Vagina (tissue), 2 donors: ENCODE results near the gene RNU1-3. TPM values are rescaled to one million over a fixed set of nuclear protein-coding genes. Genes with fewer than 3 reads are reported as not detected.

Experiments
- DNase-seq, 2 donors: peaks; one replicate each; pipeline ENCODE4 v3.0.0-alpha.2; 2017; ENCODE audit errors: extremely low spot score in 2 of 2
- H3K27ac ChIP-seq: fragments of 200-600 bp; sonication (generic); one replicate; pipeline ENCODE4 v1.5.1; 2019
- H3K27me3 ChIP-seq: fragments of 200-600 bp; sonication (generic); one replicate; pipeline ENCODE4 v1.5.1; 2019
- H3K36me3 ChIP-seq, 2 donors: fragments of 200-600 bp; sonication (generic); one replicate each; pipeline ENCODE4 v1.5.1; 2017 to 2019
- H3K4me1 ChIP-seq: fragments of 200-600 bp; sonication (generic); one replicate; pipeline ENCODE4 v1.5.1; 2019
- H3K4me3 ChIP-seq, 2 donors: fragments of 200-600 bp; sonication (generic); 1 replicate in 1 of 2; 2 replicates in 1 of 2; pipeline ENCODE4 v1.5.1; 2016 to 2019
- H3K9me3 ChIP-seq: fragments of 200-600 bp; sonication (generic); one replicate; pipeline ENCODE4 v1.5.1; 2019
- CTCF ChIP-seq, 3 experiments: fragments of 450-650 bp in 2 of 3; fragments of 200-600 bp in 1 of 3; sonication (generic) in 1 of 3; IDR thresholded peaks; one replicate each; pipeline ENCODE4 v1.5.1; 2017 to 2019; ENCODE audit warnings: antibody characterized with exemption in 3 of 3, mild to moderate bottlenecking in 2 of 3, moderate library complexity in 2 of 3
- POLR2A ChIP-seq, 2 donors: fragments of 450-650 bp; IDR thresholded peaks; one replicate each; pipeline ENCODE4 v1.6.1; 2017; ENCODE audit warnings: antibody characterized with exemption in 2 of 2, mild to moderate bottlenecking in 2 of 2, moderate library complexity in 2 of 2
- POLR2AphosphoS5 ChIP-seq, 2 donors: sonication (generic); formaldehyde crosslinking; IDR thresholded peaks; one replicate each; pipeline ENCODE4 v1.9.0; 2017; ENCODE audit warnings: antibody characterized with exemption in 2 of 2, mild to moderate bottlenecking in 2 of 2, low read depth in 1 of 2; ENCODE audit not compliant: insufficient read depth in 1 of 2
- intact Hi-C: fragments of 100-400 bp; cut with DNase I; formaldehyde crosslinking; loops from one replicate; pipeline ENCODE4 v1.15.1; 2023
- small RNA-seq: library from RNA; depleted of rRNA; stranded (forward); fragments of <200 nt; gene quantifications from one replicate; pipeline ENCODE3, GENCODE V24; 2016
- total RNA-seq: library from RNA; depleted of rRNA; stranded (reverse); fragments of >200 nt; gene quantifications from one replicate; pipeline ENCODE4 v1.2.3, GENCODE V29; 2016

RNU1-3 gene
- total RNA-seq, 1 donor from 2014 or later, result 19,908 TPM

GRCh38 chr1:16617114-16617631, 49.6 kb downstream of the RNU1-3 start:
- Histone ChIP-seq H3K36me3 (peaks cover 0 to 11% of the 10 kb centered on the region in 2 donors), H3K9me3 (no peaks in the 10 kb centered on the region), H3K4me3 (no peak overlapping the region), H3K27me3 (no peaks in the 10 kb centered on the region), H3K27ac (no peak overlapping the region), H3K4me1 (peaks cover 26% of the 10 kb centered on the region)
- no peak for TF ChIP-seq POLR2AphosphoS5 (IDR thresholded peaks at IDR 0.05; ENCODE audit: insufficient read depth in 1 of 2, low read depth in 1 of 2)
- no peak for TF ChIP-seq POLR2A (IDR thresholded peaks at IDR 0.05)
- no peak for TF ChIP-seq CTCF (IDR thresholded peaks at IDR 0.05)
- intact Hi-C loops, result no loop called here
- peak; percentile 94 to 98 for DNase-seq

Small RNA genes lying within 50 kb of the gene (small RNA-seq; reads per million reads assigned to genes)
- not detected for gene RNU1-3

Other genes starting within 250 kb of the RNU1-3 start
- not detected for gene SPATA21, start 229.5 kb downstream of the RNU1-3 start, total RNA-seq
- 41.7 TPM for gene NECAP2, start 226.2 kb downstream of the RNU1-3 start, total RNA-seq
- gene RNU1-1, start 152.7 kb downstream of the RNU1-3 start, total RNA-seq, result 19,908 TPM
- 45.9 TPM for gene NBPF1, start 53.4 kb downstream of the RNU1-3 start, total RNA-seq
- 19,908 TPM for gene RNU1-4, start 73.6 kb upstream of the RNU1-3 start, total RNA-seq
- 19,908 TPM for gene RNU1-2, start 229.0 kb upstream of the RNU1-3 start, total RNA-seq